ENCODE measurements around the gene SLC8B1. TPM values are rescaled to one million over a fixed set of nuclear protein-coding genes. Genes with fewer than 3 reads are reported as not detected.

The SLC8B1 gene
- polyA plus RNA-seq, 1 donor from 2014 or later = 1.1 TPM

DNA sequence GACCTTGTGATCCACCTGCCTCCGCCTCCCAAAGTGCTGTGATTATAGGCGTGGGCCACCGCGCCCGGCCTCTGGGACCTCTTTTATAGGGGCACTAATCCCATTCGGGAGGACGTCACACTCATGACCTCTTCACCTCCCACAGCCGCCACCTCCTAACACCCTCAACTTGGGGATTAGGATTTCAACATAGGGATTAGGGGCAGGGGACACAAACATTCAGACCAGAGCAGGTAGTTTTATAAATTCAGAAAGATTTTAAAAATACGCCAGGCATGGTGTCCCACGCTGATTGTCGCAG lies 64.2 kb downstream of the SLC8B1 start:
- Histone ChIP-seq H2AFZ (ENCODE audit: low read depth, low read length) (no peak overlapping the region), H3K9me2 (ENCODE audit: insufficient read depth, low read length) (no peaks in the 10 kb centered on the region), H3K9me3 (ENCODE audit: low read length) (no peaks in the 10 kb centered on the region), H3K36me3 (ENCODE audit: insufficient read depth, low read length) (no peaks in the 10 kb centered on the region), H3K27me3 (ENCODE audit: insufficient read depth, low read depth, low read length) (no peaks in the 10 kb centered on the region), H3F3A (ENCODE audit: insufficient read depth, low read length, poor library complexity, severe bottlenecking) (no peaks in the 10 kb centered on the region), H3K9ac (ENCODE audit: low read length) (no peak overlapping the region), H3K79me2 (replicated peaks; ENCODE audit: insufficient read depth, low read length) (no peaks in the 10 kb centered on the region), H3K4me2 (ENCODE audit: low read length) (no peak overlapping the region), H3K27ac (ENCODE audit: low read length) (no peak overlapping the region), H3K4me3 (ENCODE audit: low read length) (no peak overlapping the region), H4K20me1 (ENCODE audit: insufficient read depth) (no peaks in the 10 kb centered on the region)
- TF ChIP-seq SMC3 (conservative IDR thresholded peaks at IDR 0.05; ENCODE audit: poor library complexity) (no peak), EZH2 (IDR thresholded peaks at IDR 0.05; ENCODE audit: borderline replicate concordance, insufficient read depth, low read length, poor library complexity, severe bottlenecking) (no peak), EP300 (conservative IDR thresholded peaks at IDR 0.05; ENCODE audit: poor library complexity, severe bottlenecking) (no peak), MXI1 (conservative IDR thresholded peaks at IDR 0.05; ENCODE audit: poor library complexity, severe bottlenecking) (no peak), TAF1 (IDR thresholded peaks at IDR 0.05; ENCODE audit: low read depth) (no peak), POLR2AphosphoS5 (IDR thresholded peaks at IDR 0.05) (no peak)
- TF ChIP-seq, protein P1, sequence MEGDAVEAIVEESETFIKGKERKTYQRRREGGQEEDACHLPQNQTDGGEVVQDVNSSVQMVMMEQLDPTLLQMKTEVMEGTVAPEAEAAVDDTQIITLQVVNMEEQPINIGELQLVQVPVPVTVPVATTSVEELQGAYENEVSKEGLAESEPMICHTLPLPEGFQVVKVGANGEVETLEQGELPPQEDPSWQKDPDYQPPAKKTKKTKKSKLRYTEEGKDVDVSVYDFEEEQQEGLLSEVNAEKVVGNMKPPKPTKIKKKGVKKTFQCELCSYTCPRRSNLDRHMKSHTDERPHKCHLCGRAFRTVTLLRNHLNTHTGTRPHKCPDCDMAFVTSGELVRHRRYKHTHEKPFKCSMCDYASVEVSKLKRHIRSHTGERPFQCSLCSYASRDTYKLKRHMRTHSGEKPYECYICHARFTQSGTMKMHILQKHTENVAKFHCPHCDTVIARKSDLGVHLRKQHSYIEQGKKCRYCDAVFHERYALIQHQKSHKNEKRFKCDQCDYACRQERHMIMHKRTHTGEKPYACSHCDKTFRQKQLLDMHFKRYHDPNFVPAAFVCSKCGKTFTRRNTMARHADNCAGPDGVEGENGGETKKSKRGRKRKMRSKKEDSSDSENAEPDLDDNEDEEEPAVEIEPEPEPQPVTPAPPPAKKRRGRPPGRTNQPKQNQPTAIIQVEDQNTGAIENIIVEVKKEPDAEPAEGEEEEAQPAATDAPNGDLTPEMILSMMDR (IDR thresholded peaks at IDR 0.05; ENCODE audit: poor library complexity, severe bottlenecking) = no peak

DNA sequence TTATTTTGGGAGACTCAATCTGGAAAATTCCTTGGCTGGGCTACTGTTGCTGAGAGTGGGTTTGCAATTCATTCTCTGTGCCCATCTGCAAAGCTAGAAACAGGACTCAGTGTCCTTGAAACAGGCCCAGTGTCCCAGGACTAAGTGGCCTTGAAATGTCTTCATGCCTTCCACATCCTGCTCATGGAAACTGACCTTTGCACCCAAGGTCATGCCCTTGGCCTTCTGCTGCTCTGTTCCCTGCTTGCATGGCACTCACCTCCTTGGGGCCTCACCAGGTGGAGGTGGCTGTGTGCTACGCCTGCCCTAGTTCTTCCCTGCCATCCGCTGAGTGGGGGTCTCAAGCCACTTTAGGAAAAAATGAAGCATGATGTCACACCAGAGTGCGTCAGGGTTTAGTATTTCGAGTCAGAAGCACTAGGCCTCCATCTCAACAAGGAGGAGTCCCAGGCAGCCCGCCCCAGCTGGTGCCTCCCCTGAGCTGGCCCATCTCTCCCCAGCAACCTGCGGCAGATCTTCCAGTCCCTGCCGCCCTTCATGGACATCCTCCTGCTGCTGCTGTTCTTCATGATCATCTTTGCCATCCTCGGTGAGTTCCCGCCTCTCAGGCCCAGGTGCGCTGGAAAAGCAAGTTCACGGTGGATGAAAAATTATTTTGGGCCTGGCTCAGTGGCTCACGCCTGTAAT lies 65.5 kb downstream of the SLC8B1 start:
- no peak for TF ChIP-seq EP300 (conservative IDR thresholded peaks at IDR 0.05; ENCODE audit: poor library complexity, severe bottlenecking)
- TF ChIP-seq MXI1 (conservative IDR thresholded peaks at IDR 0.05; ENCODE audit: poor library complexity, severe bottlenecking) = no peak
- no peak for TF ChIP-seq EZH2 (IDR thresholded peaks at IDR 0.05; ENCODE audit: borderline replicate concordance, insufficient read depth, low read length, poor library complexity, severe bottlenecking)
- no peak for TF ChIP-seq TAF1 (IDR thresholded peaks at IDR 0.05; ENCODE audit: low read depth)
- TF ChIP-seq POLR2AphosphoS5 (IDR thresholded peaks at IDR 0.05) = no peak
- TF ChIP-seq, protein P2, sequence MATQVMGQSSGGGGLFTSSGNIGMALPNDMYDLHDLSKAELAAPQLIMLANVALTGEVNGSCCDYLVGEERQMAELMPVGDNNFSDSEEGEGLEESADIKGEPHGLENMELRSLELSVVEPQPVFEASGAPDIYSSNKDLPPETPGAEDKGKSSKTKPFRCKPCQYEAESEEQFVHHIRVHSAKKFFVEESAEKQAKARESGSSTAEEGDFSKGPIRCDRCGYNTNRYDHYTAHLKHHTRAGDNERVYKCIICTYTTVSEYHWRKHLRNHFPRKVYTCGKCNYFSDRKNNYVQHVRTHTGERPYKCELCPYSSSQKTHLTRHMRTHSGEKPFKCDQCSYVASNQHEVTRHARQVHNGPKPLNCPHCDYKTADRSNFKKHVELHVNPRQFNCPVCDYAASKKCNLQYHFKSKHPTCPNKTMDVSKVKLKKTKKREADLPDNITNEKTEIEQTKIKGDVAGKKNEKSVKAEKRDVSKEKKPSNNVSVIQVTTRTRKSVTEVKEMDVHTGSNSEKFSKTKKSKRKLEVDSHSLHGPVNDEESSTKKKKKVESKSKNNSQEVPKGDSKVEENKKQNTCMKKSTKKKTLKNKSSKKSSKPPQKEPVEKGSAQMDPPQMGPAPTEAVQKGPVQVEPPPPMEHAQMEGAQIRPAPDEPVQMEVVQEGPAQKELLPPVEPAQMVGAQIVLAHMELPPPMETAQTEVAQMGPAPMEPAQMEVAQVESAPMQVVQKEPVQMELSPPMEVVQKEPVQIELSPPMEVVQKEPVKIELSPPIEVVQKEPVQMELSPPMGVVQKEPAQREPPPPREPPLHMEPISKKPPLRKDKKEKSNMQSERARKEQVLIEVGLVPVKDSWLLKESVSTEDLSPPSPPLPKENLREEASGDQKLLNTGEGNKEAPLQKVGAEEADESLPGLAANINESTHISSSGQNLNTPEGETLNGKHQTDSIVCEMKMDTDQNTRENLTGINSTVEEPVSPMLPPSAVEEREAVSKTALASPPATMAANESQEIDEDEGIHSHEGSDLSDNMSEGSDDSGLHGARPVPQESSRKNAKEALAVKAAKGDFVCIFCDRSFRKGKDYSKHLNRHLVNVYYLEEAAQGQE (IDR thresholded peaks at IDR 0.05; ENCODE audit: borderline replicate concordance) = no peak
- TF ChIP-seq RAD21 (conservative IDR thresholded peaks at IDR 0.05) = no peak
- TF ChIP-seq SMC3 (conservative IDR thresholded peaks at IDR 0.05; ENCODE audit: poor library complexity) = no peak
- TF ChIP-seq, protein P1 (IDR thresholded peaks at IDR 0.05; ENCODE audit: poor library complexity, severe bottlenecking) = no peak
- Histone ChIP-seq H3K79me2 (replicated peaks; ENCODE audit: insufficient read depth, low read length) (no peaks in the 10 kb centered on the region), H3K27me3 (ENCODE audit: insufficient read depth, low read depth, low read length) (no peaks in the 10 kb centered on the region), H2AFZ (ENCODE audit: low read depth, low read length) (no peak overlapping the region), H3K9me2 (ENCODE audit: insufficient read depth, low read length) (no peaks in the 10 kb centered on the region), H3F3A (ENCODE audit: insufficient read depth, low read length, poor library complexity, severe bottlenecking) (no peaks in the 10 kb centered on the region), H3K27ac (ENCODE audit: low read length) (no peak overlapping the region), H3K9ac (ENCODE audit: low read length) (no peak overlapping the region), H3K4me2 (ENCODE audit: low read length) (no peak overlapping the region), H3K36me3 (ENCODE audit: insufficient read depth, low read length) (no peaks in the 10 kb centered on the region), H3K9me3 (ENCODE audit: low read length) (no peaks in the 10 kb centered on the region), H3K4me3 (ENCODE audit: low read length) (no peak overlapping the region), H4K20me1 (ENCODE audit: insufficient read depth) (no peaks in the 10 kb centered on the region)

Data from neural cell (in vitro differentiated cells).